Activated CD8-positive, alpha-beta T cell treated with anti-CD3 and anti-CD28 coated beads for 36 hours (primary cell): Measurements from ENCODE around the gene PRKCE. TPM values are rescaled to one million over a fixed set of nuclear protein-coding genes. Genes with fewer than 3 reads are reported as not detected.
A peak's percentile ranks its signal among the peaks of the same experiment; 100 is the strongest.

Source experiments
- ATAC-seq: fragments of 200-7000 bp; cut with Tn5 transposase; one replicate; pipeline ENCODE4 v1.10.0; 2021; ENCODE audit warnings: mild to moderate bottlenecking, moderate library complexity
- CTCF ChIA-PET: fragments of 350-600 bp; sonication (Branson Sonifier 250); formaldehyde crosslinking; loops from one replicate; lab custom pipeline; 2021; ENCODE audit warnings: antibody characterized with exemption; lab: Charles Lee
- POLR2A ChIA-PET: fragments of 350-600 bp; sonication (Branson Sonifier 250); formaldehyde crosslinking; loops from one replicate; lab custom pipeline; 2021; ENCODE audit warnings: antibody characterized with exemption; lab: Charles Lee
- DNase-seq: peaks from one replicate; pipeline ENCODE4 v3.0.0-alpha.2; 2020
- H3K27ac Mint-ChIP-seq: one replicate; pipeline ENCODE4 v1.8.0; 2021; ENCODE audit warnings: mild to moderate bottlenecking, mixed read lengths
- H3K27me3 Mint-ChIP-seq: one replicate; pipeline ENCODE4 v1.8.0; 2021; ENCODE audit warnings: mixed read lengths
- H3K36me3 Mint-ChIP-seq: one replicate; pipeline ENCODE4 v1.8.0; 2021; ENCODE audit warnings: low read depth, mixed read lengths
- H3K4me1 Mint-ChIP-seq: one replicate; pipeline ENCODE4 v1.8.0; 2021; ENCODE audit warnings: low read depth, mixed read lengths
- H3K4me3 Mint-ChIP-seq: one replicate; pipeline ENCODE4 v1.8.0; 2021; ENCODE audit warnings: mild to moderate bottlenecking, moderate library complexity, mixed read lengths
- H3K9me3 Mint-ChIP-seq: one replicate; pipeline ENCODE4 v1.8.0; 2021; ENCODE audit warnings: mixed read lengths
- CTCF ChIP-seq: fragments of 200-600 bp; IDR thresholded peaks from one replicate; pipeline ENCODE4 v1.8.0; 2022; ENCODE audit warnings: antibody characterized with exemption, mild to moderate bottlenecking
- intact Hi-C: fragments of 100-400 bp; cut with micrococcal nuclease; formaldehyde crosslinking; loops from one replicate; pipeline ENCODE4 v1.10.0; 2022
- total RNA-seq, 2 experiments: library from RNA; stranded (reverse); gene quantifications; one replicate each; pipeline ENCODE4 v1.2.3, GENCODE V29; 2021

The PRKCE gene
- total RNA-seq, 2 experiments from 2014 or later: 11.5 to 11.9 TPM

GRCh38 chr2:45786030-45786835 is 134.8 kb downstream of the PRKCE start:
- Mint-ChIP-seq H3K27me3 (no peaks in the 10 kb centered on the region), H3K36me3 (no peaks in the 10 kb centered on the region), H3K4me1 (peaks cover 4% of the 10 kb centered on the region), H3K27ac (peak overlapping the region; percentile 43), H3K4me3 (no peak overlapping the region), H3K9me3 (no peaks in the 10 kb centered on the region)
- ChIA-PET CTCF (interaction anchor here (7.4 kb wide), 1 partner anchor 7 kb away, joined by 46 read pairs; no protein-coding TSS in a partner anchor), POLR2A (no interaction called here)
- DNase-seq (no peak), ATAC-seq (peak; percentile 20)
- intact Hi-C loops: no loop called here
- no peak for TF ChIP-seq CTCF

GRCh38 chr2:45786836-45787357 is 135.4 kb downstream of the PRKCE start:
- CTCF ChIA-PET: interaction anchor here (7.4 kb wide), 1 partner anchor 8 kb away, joined by 46 read pairs; no protein-coding TSS in a partner anchor
- no peaks in the 10 kb centered on the region for H3K9me3 Mint-ChIP-seq

GRCh38 chr2:45788401-45788800 is 136.9 kb downstream of the PRKCE start:
- TF ChIP-seq CTCF: no peak
- no peak for DNase-seq
- H3K9me3 Mint-ChIP-seq: no peaks in the 10 kb centered on the region
- no peak overlapping the region for H3K4me3 Mint-ChIP-seq
- no peak for ATAC-seq
- H3K4me1 Mint-ChIP-seq: peaks cover 4% of the 10 kb centered on the region
- no peaks in the 10 kb centered on the region for H3K27me3 Mint-ChIP-seq
- intact Hi-C loops: no loop called here
- ChIA-PET CTCF (interaction anchor here (1.2 to 7.4 kb wide), 3 partner anchors 9 to 148 kb away, joined by 3 to 46 read pairs (median 6); no protein-coding TSS in a partner anchor), POLR2A (no interaction called here)
- no peaks in the 10 kb centered on the region for H3K36me3 Mint-ChIP-seq
- no peak overlapping the region for H3K27ac Mint-ChIP-seq

More at GRCh38 chr2:45786836-45787357, 135.4 kb downstream of the PRKCE start:
- H3K4me3 Mint-ChIP-seq: no peak overlapping the region
- H3K27me3 Mint-ChIP-seq: no peaks in the 10 kb centered on the region
- no peak for DNase-seq
- peaks cover 4% of the 10 kb centered on the region for H3K4me1 Mint-ChIP-seq
- no peak overlapping the region for H3K27ac Mint-ChIP-seq
- H3K36me3 Mint-ChIP-seq: no peaks in the 10 kb centered on the region
- intact Hi-C loops: no loop called here
- no peak for ATAC-seq
- TF ChIP-seq CTCF: no peak
- POLR2A ChIA-PET: no interaction called here

- intact Hi-C loops: no loop called here
- no peak for DNase-seq
- no peak overlapping the region for H3K27ac Mint-ChIP-seq
- ATAC-seq: no peak
- no peaks in the 10 kb centered on the region for H3K36me3 Mint-ChIP-seq
- TF ChIP-seq CTCF: no peak
- ChIA-PET POLR2A (no interaction called here), CTCF (interaction anchor here (1.2 to 7.4 kb wide), 3 partner anchors 10 to 147 kb away, joined by 3 to 46 read pairs (median 6); no protein-coding TSS in a partner anchor)
- H3K4me3 Mint-ChIP-seq: no peak overlapping the region
- H3K9me3 Mint-ChIP-seq: no peaks in the 10 kb centered on the region
- no peaks in the 10 kb centered on the region for H3K27me3 Mint-ChIP-seq
- H3K4me1 Mint-ChIP-seq: peaks cover 4% of the 10 kb centered on the region
Observed at GRCh38 chr2:45789317-45789716, 137.8 kb downstream of the PRKCE start.
